Upper lobe of left lung (tissue), 6 donors: ENCODE data around the gene ZC3H4. TPM values are rescaled to one million over a fixed set of nuclear protein-coding genes. Genes with fewer than 3 reads are reported as not detected.

ENCODE experiments used
- ATAC-seq, 2 donors: fragments of 200-7000 bp; cut with Tn5 transposase; one replicate each; pipeline ENCODE4 v1.9.1; 2022; ENCODE audit warnings: mild to moderate bottlenecking in 2 of 2, moderate library complexity in 2 of 2; ENCODE audit not compliant: low FRiP score in 2 of 2
- DNase-seq, 2 donors: peaks; one replicate each; pipeline ENCODE4 v3.0.0-alpha.2; 2019 to 2020
- H3K27ac ChIP-seq, 4 donors: fragments of 200-600 bp; sonication (generic); one replicate each; pipeline ENCODE4 v1.5.1; 2016 to 2019
- H3K27me3 ChIP-seq, 4 donors: fragments of 200-600 bp; sonication (generic); one replicate each; pipeline ENCODE4 v1.5.1; 2017 to 2019
- H3K36me3 ChIP-seq, 4 donors: fragments of 200-600 bp; sonication (generic); one replicate each; pipeline ENCODE4 v1.5.1; 2016 to 2019
- H3K4me1 ChIP-seq, 4 donors: fragments of 200-600 bp; sonication (generic); one replicate each; pipeline ENCODE4 v1.5.1; 2018 to 2019
- H3K4me3 ChIP-seq, 4 donors: fragments of 200-600 bp; sonication (generic); one replicate each; pipeline ENCODE4 v1.5.1; 2017 to 2019; ENCODE audit warnings: mild to moderate bottlenecking in 2 of 4, moderate library complexity in 1 of 4
- H3K9me3 ChIP-seq, 4 donors: fragments of 200-600 bp; sonication (generic); one replicate each; pipeline ENCODE4 v1.5.1; 2018 to 2019
- EP300 ChIP-seq, 4 donors: sonication (generic); formaldehyde crosslinking; IDR thresholded peaks; one replicate each; pipeline ENCODE4 v1.5.1; 2017; ENCODE audit warnings: antibody characterized with exemption in 4 of 4, control low read depth in 2 of 4
- POLR2A ChIP-seq, 4 donors: fragments of 450-650 bp; IDR thresholded peaks; one replicate each; pipeline ENCODE4 v1.5.1; 2016 to 2017; ENCODE audit warnings: antibody characterized with exemption in 4 of 4, mild to moderate bottlenecking in 2 of 4
- POLR2AphosphoS5 ChIP-seq, 2 donors: sonication (generic); formaldehyde crosslinking; IDR thresholded peaks; one replicate each; pipeline ENCODE4 v1.5.1; 2017; ENCODE audit warnings: antibody characterized with exemption in 2 of 2
- WGBS, 2 donors: methylation state at CpG; one replicate each; pipeline ENCODE4 v1.1.5; 2017 to 2018; 5-methylcytosine and 5-hydroxymethylcytosine counted together
- total RNA-seq, 6 donors: library from RNA; depleted of rRNA in 4 of 6; stranded (reverse); fragments of >200 nt in 4 of 6; gene quantifications; one replicate each; pipeline versions ENCODE4 v1.1.0 to v1.2.1, GENCODE V29; 2016 to 2021
- TF ChIP-seq, protein P1 (sequence below), 6 experiments: fragments of 450-650 bp in 4 of 6; fragments of 200-600 bp in 2 of 6; sonication (generic) in 2 of 6; IDR thresholded peaks; one replicate each; pipeline ENCODE4 v1.5.1; 2016 to 2019; ENCODE audit warnings: antibody characterized with exemption in 6 of 6
- donor health status: DM: no; HTN: no; CAD: no; lungs with moderate emphysema.
- donor health status: DM: no; HTN: yes; CAD: no; lungs with severe emphysema.

ZC3H4 gene
- total RNA-seq, 6 donors from 2014 or later, result 28.6 to 57.6 (median 44.1) TPM

DNA sequence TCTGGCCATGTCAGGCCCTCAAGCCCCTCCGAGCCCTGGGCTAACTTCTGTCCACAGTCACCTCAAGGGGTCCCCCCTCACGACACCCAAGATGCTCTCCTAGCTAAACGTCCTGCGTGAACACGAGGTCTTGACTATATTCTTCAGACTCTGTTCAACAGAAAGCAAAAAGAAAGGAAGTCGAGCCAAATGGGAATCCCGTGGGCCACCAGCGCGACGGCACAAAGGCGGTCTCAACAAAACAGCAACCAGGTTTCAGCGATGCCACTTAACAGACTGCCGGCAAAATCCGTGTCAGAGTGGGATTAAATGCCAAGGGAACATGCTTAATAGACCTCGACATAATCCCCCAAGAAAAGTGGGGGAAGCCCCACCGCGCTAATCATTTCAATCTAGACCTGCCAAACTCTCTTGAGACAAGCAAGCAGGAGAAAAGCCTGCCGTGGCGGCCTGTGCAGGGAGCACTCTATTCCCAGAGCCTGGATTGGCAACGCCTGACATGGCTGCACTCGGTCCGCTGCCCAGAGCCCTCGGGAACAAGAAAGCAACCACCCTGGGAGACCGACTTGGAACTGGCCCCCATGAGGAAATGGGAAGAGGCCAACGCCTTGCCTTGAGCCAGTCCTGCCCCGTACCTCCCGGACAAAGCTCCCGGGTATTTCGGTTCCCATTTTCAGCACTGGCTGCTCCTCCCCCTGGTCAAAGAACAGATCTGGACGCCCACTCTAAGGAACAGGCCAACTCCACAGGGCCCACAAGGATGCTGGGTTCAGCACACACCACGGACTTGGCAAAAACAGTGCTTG, 16.0 kb downstream of the ZC3H4 start:
- TF ChIP-seq POLR2A (IDR thresholded peaks at IDR 0.05), result no peak
- TF ChIP-seq POLR2AphosphoS5 (IDR thresholded peaks at IDR 0.05), result peak in 1 of 2 donors; percentile 4
- ATAC-seq (peak in 1 of 2 donors; percentile 43), DNase-seq (peak in 1 of 2 donors; percentile 36)
- Histone ChIP-seq H3K9me3 (no peaks in the 10 kb centered on the region), H3K27me3 (no peaks in the 10 kb centered on the region), H3K36me3 (peaks cover 0 to 16% (median 12%) of the 10 kb centered on the region in 4 donors), H3K27ac (peak overlapping the region; percentile 80 to 91 (median 84)), H3K4me3 (no peak overlapping the region), H3K4me1 (peaks cover 38 to 67% (median 55%) of the 10 kb centered on the region in 4 donors)
- 76 to 80% methylated on average over 23 to 31 of the region's 31 CpGs for WGBS, 2 donors

DNA sequence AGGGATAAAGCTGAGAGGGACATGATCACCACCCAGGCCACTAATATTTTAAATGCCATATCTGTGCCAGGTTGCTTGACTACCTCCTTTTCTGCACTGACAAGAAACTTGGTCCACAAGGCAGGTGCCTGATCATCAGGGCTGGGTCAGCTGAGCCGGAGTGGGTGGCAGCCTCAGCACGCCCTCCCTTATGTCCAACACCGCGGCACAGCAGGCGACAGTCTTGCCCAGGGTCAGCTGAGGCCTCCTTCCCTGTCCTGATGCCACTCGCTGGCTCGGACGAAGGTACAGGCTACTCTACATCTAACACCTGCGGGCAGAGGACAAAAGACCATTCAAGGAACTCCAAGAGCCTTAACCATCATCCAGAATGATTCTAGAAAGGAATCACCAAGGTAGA, 16.9 kb downstream of the ZC3H4 start:
- Histone ChIP-seq H3K9me3 (no peaks in the 10 kb centered on the region), H3K27me3 (no peaks in the 10 kb centered on the region), H3K36me3 (peaks cover 0 to 24% (median 19%) of the 10 kb centered on the region in 4 donors), H3K4me3 (no peak overlapping the region), H3K27ac (peak overlapping the region; percentile 80 to 91 (median 84)), H3K4me1 (peaks cover 38 to 67% (median 55%) of the 10 kb centered on the region in 4 donors)
- DNase-seq (peak in 1 of 2 donors; percentile 56), ATAC-seq (peak; percentile 12 to 21)
- TF ChIP-seq POLR2AphosphoS5 (IDR thresholded peaks at IDR 0.05) (no peak), POLR2A (IDR thresholded peaks at IDR 0.05) (no peak), EP300 (IDR thresholded peaks at IDR 0.05) (no peak)
- TF ChIP-seq, protein P1, sequence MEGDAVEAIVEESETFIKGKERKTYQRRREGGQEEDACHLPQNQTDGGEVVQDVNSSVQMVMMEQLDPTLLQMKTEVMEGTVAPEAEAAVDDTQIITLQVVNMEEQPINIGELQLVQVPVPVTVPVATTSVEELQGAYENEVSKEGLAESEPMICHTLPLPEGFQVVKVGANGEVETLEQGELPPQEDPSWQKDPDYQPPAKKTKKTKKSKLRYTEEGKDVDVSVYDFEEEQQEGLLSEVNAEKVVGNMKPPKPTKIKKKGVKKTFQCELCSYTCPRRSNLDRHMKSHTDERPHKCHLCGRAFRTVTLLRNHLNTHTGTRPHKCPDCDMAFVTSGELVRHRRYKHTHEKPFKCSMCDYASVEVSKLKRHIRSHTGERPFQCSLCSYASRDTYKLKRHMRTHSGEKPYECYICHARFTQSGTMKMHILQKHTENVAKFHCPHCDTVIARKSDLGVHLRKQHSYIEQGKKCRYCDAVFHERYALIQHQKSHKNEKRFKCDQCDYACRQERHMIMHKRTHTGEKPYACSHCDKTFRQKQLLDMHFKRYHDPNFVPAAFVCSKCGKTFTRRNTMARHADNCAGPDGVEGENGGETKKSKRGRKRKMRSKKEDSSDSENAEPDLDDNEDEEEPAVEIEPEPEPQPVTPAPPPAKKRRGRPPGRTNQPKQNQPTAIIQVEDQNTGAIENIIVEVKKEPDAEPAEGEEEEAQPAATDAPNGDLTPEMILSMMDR (IDR thresholded peaks at IDR 0.05), result no peak
- WGBS, 2 donors, result 63 to 88% methylated on average over 4 to 9 of the region's 9 CpGs

DNA sequence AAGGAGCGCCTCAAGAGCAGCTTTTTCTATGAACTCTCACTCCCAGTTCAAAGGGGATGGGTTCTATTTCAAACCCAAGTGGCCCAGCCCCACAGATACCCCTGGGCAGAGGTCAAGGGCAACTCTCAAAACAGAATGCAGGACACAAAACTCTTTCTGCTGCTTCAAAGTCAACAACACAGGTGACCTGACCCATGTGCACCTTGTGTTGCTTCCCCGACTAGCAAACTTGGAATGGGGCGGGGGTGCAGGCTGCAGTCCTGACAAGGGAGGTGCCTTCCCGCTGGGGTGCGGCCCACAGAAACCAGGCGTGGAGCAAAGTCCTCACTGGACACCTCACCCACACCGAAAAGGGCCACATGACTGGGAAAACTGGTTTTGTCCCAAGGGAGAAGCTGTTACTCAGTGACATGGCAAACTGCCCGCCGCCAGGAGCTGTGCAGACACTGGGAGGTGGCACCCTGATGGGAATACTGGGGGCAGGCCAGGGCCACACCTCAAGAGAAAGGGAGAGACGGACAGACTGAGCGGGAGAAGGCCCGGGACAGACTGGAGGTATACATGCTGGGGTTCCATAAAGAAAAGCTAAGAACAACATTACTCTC, 17.4 kb downstream of the ZC3H4 start:
- Histone ChIP-seq H3K36me3 (peaks cover 0 to 29% (median 24%) of the 10 kb centered on the region in 4 donors), H3K9me3 (no peaks in the 10 kb centered on the region), H3K4me3 (no peak overlapping the region), H3K27me3 (no peaks in the 10 kb centered on the region), H3K27ac (peak overlapping the region; percentile 80 to 91 (median 84)), H3K4me1 (peaks cover 38 to 67% (median 55%) of the 10 kb centered on the region in 4 donors)
- WGBS, 2 donors, result 75 to 77% methylated on average over 6 to 12 of the region's 12 CpGs
- ATAC-seq (peak; percentile 53 to 87), DNase-seq (peak; percentile 65 to 95)
- TF ChIP-seq POLR2AphosphoS5 (IDR thresholded peaks at IDR 0.05) (peak; percentile 38 to 53), POLR2A (IDR thresholded peaks at IDR 0.05) (peak in 1 of 4 donors; percentile 64), EP300 (IDR thresholded peaks at IDR 0.05) (peak in 1 of 4 donors; percentile 38)
- TF ChIP-seq, protein P1 (IDR thresholded peaks at IDR 0.05), result no peak

DNA sequence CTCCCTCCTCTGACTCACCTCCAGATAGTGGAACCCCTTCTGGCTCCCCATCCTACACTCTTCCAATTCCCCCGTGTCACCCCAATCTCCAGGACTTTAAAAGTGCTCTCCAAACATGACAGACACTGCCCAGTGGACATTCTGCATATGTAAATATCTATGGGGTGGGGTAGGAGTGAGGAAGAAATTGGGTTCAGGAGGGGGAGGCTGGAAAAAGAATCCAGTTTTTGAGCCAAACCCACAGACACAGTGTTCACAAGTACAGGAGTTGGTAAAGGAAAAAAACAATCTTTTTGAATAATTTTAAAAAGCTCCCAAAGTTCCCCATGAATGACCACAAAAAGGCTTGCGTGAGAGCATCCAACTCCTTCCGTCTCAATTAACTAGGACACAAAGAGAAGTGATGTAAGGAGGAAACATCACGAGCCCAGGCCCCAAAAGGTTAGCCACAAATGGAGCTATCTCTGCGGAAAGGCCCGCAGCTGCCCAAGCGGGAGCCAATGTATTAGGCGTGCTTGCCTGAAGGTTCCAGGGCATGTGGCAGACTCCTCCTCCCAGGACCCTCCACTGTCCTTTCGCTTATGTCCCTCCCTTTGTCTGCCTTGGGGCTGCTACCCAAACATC, 18.0 kb downstream of the ZC3H4 start:
- peak overlapping the region; percentile 80 to 91 (median 84) for H3K27ac ChIP-seq
- H3K27me3 ChIP-seq, result no peaks in the 10 kb centered on the region
- TF ChIP-seq, protein P1 (IDR thresholded peaks at IDR 0.05), result no peak
- no peak for TF ChIP-seq EP300 (IDR thresholded peaks at IDR 0.05)
- TF ChIP-seq POLR2AphosphoS5 (IDR thresholded peaks at IDR 0.05), result no peak
- TF ChIP-seq POLR2A (IDR thresholded peaks at IDR 0.05), result no peak
- peaks cover 0 to 35% (median 30%) of the 10 kb centered on the region in 4 donors for H3K36me3 ChIP-seq
- peaks cover 38 to 67% (median 55%) of the 10 kb centered on the region in 4 donors for H3K4me1 ChIP-seq
- DNase-seq (peak in 1 of 2 donors; percentile 60), ATAC-seq (peak; percentile 1 to 27)
- 37 to 41% methylated on average over 9 of the region's 9 CpGs for WGBS, 2 donors
- H3K4me3 ChIP-seq, result no peak overlapping the region
- no peaks in the 10 kb centered on the region for H3K9me3 ChIP-seq
